Upper lobe of left lung (tissue), 6 donors: Measurements from ENCODE around the gene TERT. TPM values are rescaled to one million over a fixed set of nuclear protein-coding genes. Genes with fewer than 3 reads are reported as not detected.

Source experiments
- ATAC-seq, 2 donors: fragments of 200-7000 bp; cut with Tn5 transposase; one replicate each; pipeline ENCODE4 v1.9.1; 2022; ENCODE audit warnings: mild to moderate bottlenecking in 2 of 2, moderate library complexity in 2 of 2; ENCODE audit not compliant: low FRiP score in 2 of 2
- DNase-seq, 2 donors: peaks; one replicate each; pipeline ENCODE4 v3.0.0-alpha.2; 2019 to 2020
- H3K27ac ChIP-seq, 4 donors: fragments of 200-600 bp; sonication (generic); one replicate each; pipeline ENCODE4 v1.5.1; 2016 to 2019
- H3K27me3 ChIP-seq, 4 donors: fragments of 200-600 bp; sonication (generic); one replicate each; pipeline ENCODE4 v1.5.1; 2017 to 2019
- H3K36me3 ChIP-seq, 4 donors: fragments of 200-600 bp; sonication (generic); one replicate each; pipeline ENCODE4 v1.5.1; 2016 to 2019
- H3K4me1 ChIP-seq, 4 donors: fragments of 200-600 bp; sonication (generic); one replicate each; pipeline ENCODE4 v1.5.1; 2018 to 2019
- H3K4me3 ChIP-seq, 4 donors: fragments of 200-600 bp; sonication (generic); one replicate each; pipeline ENCODE4 v1.5.1; 2017 to 2019; ENCODE audit warnings: mild to moderate bottlenecking in 2 of 4, moderate library complexity in 1 of 4
- H3K9me3 ChIP-seq, 4 donors: fragments of 200-600 bp; sonication (generic); one replicate each; pipeline ENCODE4 v1.5.1; 2018 to 2019
- CTCF ChIP-seq, 6 experiments: fragments of 450-650 bp in 4 of 6; fragments of 200-600 bp in 2 of 6; sonication (generic) in 2 of 6; IDR thresholded peaks; one replicate each; pipeline ENCODE4 v1.5.1; 2016 to 2019; ENCODE audit warnings: antibody characterized with exemption in 6 of 6
- EP300 ChIP-seq, 4 donors: sonication (generic); formaldehyde crosslinking; IDR thresholded peaks; one replicate each; pipeline ENCODE4 v1.5.1; 2017; ENCODE audit warnings: antibody characterized with exemption in 4 of 4, control low read depth in 2 of 4
- POLR2A ChIP-seq, 4 donors: fragments of 450-650 bp; IDR thresholded peaks; one replicate each; pipeline ENCODE4 v1.5.1; 2016 to 2017; ENCODE audit warnings: antibody characterized with exemption in 4 of 4, mild to moderate bottlenecking in 2 of 4
- POLR2AphosphoS5 ChIP-seq, 2 donors: sonication (generic); formaldehyde crosslinking; IDR thresholded peaks; one replicate each; pipeline ENCODE4 v1.5.1; 2017; ENCODE audit warnings: antibody characterized with exemption in 2 of 2
- WGBS, 2 donors: methylation state at CpG; one replicate each; pipeline ENCODE4 v1.1.5; 2017 to 2018; 5-methylcytosine and 5-hydroxymethylcytosine counted together
- total RNA-seq, 6 donors: library from RNA; depleted of rRNA in 4 of 6; stranded (reverse); fragments of >200 nt in 4 of 6; gene quantifications; one replicate each; pipeline versions ENCODE4 v1.1.0 to v1.2.1, GENCODE V29; 2016 to 2021
- donor health status: DM: no; HTN: no; CAD: no; lungs with moderate emphysema.
- donor health status: DM: no; HTN: yes; CAD: no; lungs with severe emphysema.

Gene TERT
- total RNA-seq, 6 donors from 2014 or later: 0.06 to 0.07 TPM; not detected in 4

GRCh38 chr5:1209489-1209852, 85.4 kb downstream of the TERT start:
- TF ChIP-seq EP300 (IDR thresholded peaks at IDR 0.05) (no peak), POLR2A (IDR thresholded peaks at IDR 0.05) (no peak), POLR2AphosphoS5 (IDR thresholded peaks at IDR 0.05) (no peak), CTCF (IDR thresholded peaks at IDR 0.05) (no peak)
- Histone ChIP-seq H3K4me3 (no peak overlapping the region), H3K9me3 (no peaks in the 10 kb centered on the region), H3K36me3 (no peaks in the 10 kb centered on the region), H3K4me1 (peaks cover 0 to 4% (median 0%) of the 10 kb centered on the region in 4 donors), H3K27ac (no peak overlapping the region), H3K27me3 (no peaks in the 10 kb centered on the region)
- DNase-seq: no peak
- no peak for ATAC-seq
- WGBS, 2 donors: 62 to 83% methylated on average over 2 of the region's 2 CpGs

- Histone ChIP-seq H3K4me1 (peaks cover 0 to 4% (median 0%) of the 10 kb centered on the region in 4 donors), H3K9me3 (no peaks in the 10 kb centered on the region), H3K36me3 (no peaks in the 10 kb centered on the region), H3K27me3 (no peaks in the 10 kb centered on the region), H3K27ac (no peak overlapping the region), H3K4me3 (no peak overlapping the region)
- peak in 1 of 2 donors; percentile 81 for DNase-seq
- ATAC-seq: peak in 1 of 2 donors; percentile 13
- TF ChIP-seq POLR2A (IDR thresholded peaks at IDR 0.05) (no peak), EP300 (IDR thresholded peaks at IDR 0.05) (no peak), CTCF (IDR thresholded peaks at IDR 0.05) (peak in 3 of 6 experiments; percentile 10 to 41 (median 10)), POLR2AphosphoS5 (IDR thresholded peaks at IDR 0.05) (no peak)
- WGBS, 2 donors: 44 to 79% methylated on average over 4 to 24 of the region's 24 CpGs
These were observed 86.0 kb downstream of the TERT start for GRCh38 chr5:1208743-1209488.

GRCh38 chr5:1208221-1208742, 86.6 kb downstream of the TERT start:
- peaks cover 0 to 4% (median 0%) of the 10 kb centered on the region in 4 donors for H3K4me1 ChIP-seq
- no peak overlapping the region for H3K4me3 ChIP-seq
- H3K9me3 ChIP-seq: no peaks in the 10 kb centered on the region
- 60 to 71% methylated on average over 12 to 17 of the region's 17 CpGs for WGBS, 2 donors
- no peaks in the 10 kb centered on the region for H3K27me3 ChIP-seq
- DNase-seq: peak in 1 of 2 donors; percentile 56
- TF ChIP-seq CTCF (IDR thresholded peaks at IDR 0.05) (no peak), EP300 (IDR thresholded peaks at IDR 0.05) (no peak), POLR2AphosphoS5 (IDR thresholded peaks at IDR 0.05) (no peak), POLR2A (IDR thresholded peaks at IDR 0.05) (no peak)
- H3K27ac ChIP-seq: no peak overlapping the region
- ATAC-seq: no peak
- H3K36me3 ChIP-seq: no peaks in the 10 kb centered on the region

GRCh38 chr5:1207555-1207954, 87.3 kb downstream of the TERT start:
- Histone ChIP-seq H3K4me3 (no peak overlapping the region), H3K36me3 (no peaks in the 10 kb centered on the region), H3K4me1 (peaks cover 0 to 4% (median 0%) of the 10 kb centered on the region in 4 donors), H3K9me3 (no peaks in the 10 kb centered on the region), H3K27ac (no peak overlapping the region), H3K27me3 (no peaks in the 10 kb centered on the region)
- WGBS, 2 donors: 65 to 71% methylated on average over 6 of the region's 6 CpGs
- no peak for ATAC-seq
- no peak for DNase-seq
- no peak for TF ChIP-seq POLR2A (IDR thresholded peaks at IDR 0.05)
- TF ChIP-seq CTCF (IDR thresholded peaks at IDR 0.05): no peak
- TF ChIP-seq POLR2AphosphoS5 (IDR thresholded peaks at IDR 0.05): no peak
- no peak for TF ChIP-seq EP300 (IDR thresholded peaks at IDR 0.05)
